Mesenchymal stem cell (in vitro differentiated cells and primary cell): ENCODE results near the gene MBTPS1.

Experiments
- DNase-seq: peaks from one replicate; pipeline ENCODE4 v3.0.0-alpha.2; 2013
- H2AFZ ChIP-seq: one replicate; pipeline ENCODE4 v1.6.1; 2013; ENCODE audit warnings: low read depth, mild to moderate bottlenecking, control low read depth, inconsistent platforms, low read length, moderate library complexity
- H2AK5ac ChIP-seq: 2 replicates; pipeline ENCODE4 v1.6.1; 2013; ENCODE audit warnings: low read length, moderate library complexity, mild to moderate bottlenecking, inconsistent platforms; ENCODE audit not compliant: severe bottlenecking
- H2BK120ac ChIP-seq: one replicate; pipeline ENCODE4 v1.6.1; 2013; ENCODE audit warnings: low read depth, mild to moderate bottlenecking, inconsistent platforms, low read length, moderate library complexity
- H2BK12ac ChIP-seq, 2 experiments: one replicate each; pipeline ENCODE4 v1.6.1; 2013; ENCODE audit warnings: inconsistent platforms in 2 of 2, low read length in 2 of 2, mild to moderate bottlenecking in 2 of 2, moderate library complexity in 2 of 2, control low read depth in 1 of 2
- H2BK15ac ChIP-seq: one replicate; pipeline ENCODE4 v1.6.1; 2013; ENCODE audit warnings: mild to moderate bottlenecking, low read depth, inconsistent platforms; ENCODE audit not compliant: poor library complexity, severe bottlenecking
- H2BK5ac ChIP-seq: 2 replicates; pipeline ENCODE4 v1.6.1; 2013; ENCODE audit warnings: low read depth, mild to moderate bottlenecking, low read length, control low read depth, inconsistent platforms; ENCODE audit not compliant: poor library complexity, severe bottlenecking
- H3K14ac ChIP-seq, 2 experiments: one replicate each; pipeline ENCODE4 v1.6.1; 2013; ENCODE audit warnings: inconsistent platforms in 2 of 2, low read length in 2 of 2, control low read depth in 1 of 2, mild to moderate bottlenecking in 1 of 2, moderate library complexity in 1 of 2
- H3K18ac ChIP-seq, 2 experiments: one replicate each; pipeline ENCODE4 v1.6.1; 2013; ENCODE audit warnings: inconsistent platforms in 2 of 2, low read length in 2 of 2, control low read depth in 1 of 2, low read depth in 1 of 2, mild to moderate bottlenecking in 1 of 2
- H3K23ac ChIP-seq, 2 experiments: one replicate each; pipeline ENCODE4 v1.6.1; 2013; ENCODE audit warnings: inconsistent platforms in 2 of 2, low read length in 2 of 2, mild to moderate bottlenecking in 2 of 2, moderate library complexity in 2 of 2, control low read depth in 1 of 2
- H3K27ac ChIP-seq: 2 replicates; pipeline ENCODE4 v1.5.1; 2013; ENCODE audit warnings: mild to moderate bottlenecking, moderate library complexity, low read length, control low read depth, inconsistent platforms; ENCODE audit not compliant: poor library complexity, severe bottlenecking
- H3K27me3 ChIP-seq, 2 experiments: 2 replicates each; pipeline versions ENCODE4 v1.6.1 to v1.7.0; 2013; ENCODE audit warnings: low read length in 2 of 2, mild to moderate bottlenecking in 2 of 2, moderate library complexity in 2 of 2, control low read depth in 1 of 2, inconsistent platforms in 1 of 2; ENCODE audit not compliant: control insufficient read depth in 1 of 2, insufficient read depth in 1 of 2
- H3K36me3 ChIP-seq, 2 experiments: 2 replicates each; pipeline versions ENCODE4 v1.6.1 to v1.7.0; 2013; ENCODE audit warnings: low read length in 2 of 2, control low read depth in 1 of 2, inconsistent platforms in 1 of 2, low read depth in 1 of 2, mild to moderate bottlenecking in 1 of 2; ENCODE audit not compliant: insufficient read depth in 2 of 2, control insufficient read depth in 1 of 2
- H3K4ac ChIP-seq, 2 experiments: one replicate each; pipeline ENCODE4 v1.6.1; 2013; ENCODE audit warnings: inconsistent platforms in 2 of 2, low read length in 2 of 2, mild to moderate bottlenecking in 2 of 2, moderate library complexity in 2 of 2, control low read depth in 1 of 2, low read depth in 1 of 2
- H3K4me1 ChIP-seq: 2 replicates; pipeline ENCODE4 v1.6.1; 2013; ENCODE audit warnings: low read depth, low read length, control low read depth; ENCODE audit not compliant: control insufficient read depth, insufficient read depth
- H3K4me2 ChIP-seq: 2 replicates; pipeline ENCODE4 v1.6.1; 2013; ENCODE audit warnings: low read length, mild to moderate bottlenecking, inconsistent platforms; ENCODE audit not compliant: poor library complexity, severe bottlenecking
- H3K4me3 ChIP-seq, 2 experiments: 2 replicates each; pipeline versions ENCODE4 v1.5.1 to v1.7.0; 2013; ENCODE audit warnings: low read length in 2 of 2, mild to moderate bottlenecking in 2 of 2, control low read depth in 1 of 2, low read depth in 1 of 2; ENCODE audit not compliant: insufficient read depth in 1 of 2
- H3K79me1 ChIP-seq: replicated peaks from 2 replicates; pipeline ENCODE4 v1.6.1; 2013; ENCODE audit warnings: mild to moderate bottlenecking, control low read depth, low read length, inconsistent platforms; ENCODE audit not compliant: poor library complexity, severe bottlenecking
- H3K9ac ChIP-seq: 2 replicates; pipeline ENCODE4 v1.7.0; 2013; ENCODE audit warnings: mild to moderate bottlenecking, low read length, moderate library complexity
- H3K9me3 ChIP-seq: 2 replicates; pipeline ENCODE4 v1.7.0; 2013; ENCODE audit warnings: mild to moderate bottlenecking, low read length; ENCODE audit not compliant: control insufficient read depth
- H4K8ac ChIP-seq: one replicate; pipeline ENCODE4 v1.6.1; 2013; ENCODE audit warnings: inconsistent platforms, mild to moderate bottlenecking, low read length, moderate library complexity
- H4K91ac ChIP-seq: one replicate; pipeline ENCODE4 v1.6.1; 2013; ENCODE audit warnings: mild to moderate bottlenecking, low read length, inconsistent platforms
- WGBS: methylation state at CpG from one replicate; pipeline ENCODE4 v1.1.7; 2013; ENCODE audit warnings: mixed read lengths; 5-methylcytosine and 5-hydroxymethylcytosine counted together

The MBTPS1 gene

DNA sequence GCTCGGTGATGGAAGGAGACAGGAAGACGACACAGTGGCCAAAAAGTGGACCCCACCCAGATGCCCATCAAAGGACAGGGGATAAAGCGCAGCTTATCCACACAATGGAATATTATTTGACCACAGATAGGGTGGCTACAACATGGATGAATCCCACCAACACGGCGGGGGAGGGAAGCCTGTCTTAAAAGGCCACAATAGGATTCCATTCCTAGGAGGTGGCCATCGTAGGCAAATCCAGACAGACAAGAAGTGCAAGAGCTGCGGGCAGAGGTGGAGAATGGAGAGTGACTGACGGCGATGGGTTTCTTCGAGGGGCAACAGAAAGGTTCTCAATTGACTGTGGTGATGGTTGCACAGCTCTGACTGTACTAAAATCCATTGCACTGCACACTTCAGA lies 90.1 kb downstream of the MBTPS1 start:
- Histone ChIP-seq H3K36me3 (no peaks in the 10 kb centered on the region), H3K27me3 (peaks cover 20 to 21% of the 10 kb centered on the region in 2 experiments), H3K4me1 (no peaks in the 10 kb centered on the region), H2BK15ac (no peak overlapping the region), H2AFZ (no peak overlapping the region), H3K18ac (no peak overlapping the region), H3K23ac (no peak overlapping the region), H2BK5ac (no peak overlapping the region), H3K79me1 (no peaks in the 10 kb centered on the region), H3K9ac (no peak overlapping the region), H4K91ac (no peak overlapping the region), H2BK120ac (no peak overlapping the region), H3K14ac (no peak overlapping the region), H3K4me2 (no peak overlapping the region), H2AK5ac (no peak overlapping the region), H3K4ac (no peak overlapping the region), H3K27ac (no peak overlapping the region), H2BK12ac (no peak overlapping the region), H4K8ac (no peak overlapping the region), H3K9me3 (peaks cover 10% of the 10 kb centered on the region), H3K4me3 (no peak overlapping the region)
- no peak for DNase-seq
- 92% methylated on average over 10 of the region's 10 CpGs for WGBS

DNA sequence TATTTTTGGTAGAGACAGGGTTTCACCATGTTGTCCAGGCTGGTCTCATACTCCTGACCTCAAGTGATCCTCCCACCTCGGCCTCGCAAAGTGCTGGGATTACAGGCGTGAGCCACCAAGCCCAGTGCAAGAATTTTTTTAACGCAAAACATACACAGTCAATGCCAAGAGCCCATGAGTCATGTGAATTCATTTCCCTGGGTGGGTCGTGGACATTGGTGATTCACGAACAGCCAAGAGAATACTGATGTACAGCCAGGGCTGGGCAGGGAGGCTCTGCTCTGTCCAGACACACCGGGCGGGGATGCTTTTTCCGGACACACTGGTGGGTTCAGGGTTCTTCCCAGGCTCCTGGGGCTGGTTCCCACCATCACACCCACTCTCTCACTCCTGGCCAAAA lies 91.9 kb downstream of the MBTPS1 start:
- Histone ChIP-seq H3K4me3 (no peak overlapping the region), H3K9me3 (peaks cover 21% of the 10 kb centered on the region), H3K9ac (peak overlapping the region; percentile 81), H4K8ac (no peak overlapping the region), H3K4me1 (no peaks in the 10 kb centered on the region), H3K79me1 (no peaks in the 10 kb centered on the region), H2BK15ac (no peak overlapping the region), H2BK5ac (no peak overlapping the region), H3K4me2 (no peak overlapping the region), H3K27ac (no peak overlapping the region), H3K4ac (no peak overlapping the region), H4K91ac (no peak overlapping the region), H3K23ac (no peak overlapping the region), H2AFZ (no peak overlapping the region), H3K27me3 (peaks cover 8 to 13% of the 10 kb centered on the region in 2 experiments), H2BK12ac (no peak overlapping the region), H3K18ac (no peak overlapping the region), H2AK5ac (no peak overlapping the region), H3K36me3 (no peaks in the 10 kb centered on the region), H3K14ac (peak overlapping the region in 1 of 2 experiments; percentile 72), H2BK120ac (no peak overlapping the region)
- peak; percentile 33 for DNase-seq
- 69% methylated on average over 9 of the region's 9 CpGs for WGBS

DNA sequence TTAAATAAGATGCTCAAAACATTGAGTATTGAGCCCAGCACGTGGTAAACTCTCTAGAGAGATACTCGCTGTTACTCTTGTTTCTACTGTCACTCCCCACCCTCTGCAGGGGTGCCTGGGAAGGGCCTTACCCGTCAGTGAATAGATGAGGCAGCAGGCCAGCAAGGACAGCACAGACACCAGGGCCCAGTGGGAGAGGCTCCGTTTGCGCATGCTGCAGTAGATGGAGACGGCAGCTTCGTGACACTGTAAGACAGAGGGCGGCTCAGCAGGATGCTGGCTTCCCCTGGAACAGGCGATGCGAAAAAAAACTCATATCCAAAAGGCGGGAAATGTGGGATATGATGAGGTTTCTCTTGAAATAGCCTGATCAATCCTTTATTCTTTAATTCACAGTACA lies 94.1 kb downstream of the MBTPS1 start:
- Histone ChIP-seq H3K14ac (no peak overlapping the region), H3K18ac (no peak overlapping the region), H4K8ac (no peak overlapping the region), H3K4ac (no peak overlapping the region), H2AFZ (no peak overlapping the region), H3K4me3 (no peak overlapping the region), H3K4me1 (no peaks in the 10 kb centered on the region), H3K27ac (no peak overlapping the region), H2BK15ac (no peak overlapping the region), H3K9ac (no peak overlapping the region), H2AK5ac (no peak overlapping the region), H2BK120ac (no peak overlapping the region), H3K27me3 (peaks cover 0 to 2% of the 10 kb centered on the region in 2 experiments), H2BK5ac (no peak overlapping the region), H3K23ac (no peak overlapping the region), H2BK12ac (no peak overlapping the region), H4K91ac (no peak overlapping the region), H3K4me2 (no peak overlapping the region), H3K79me1 (no peaks in the 10 kb centered on the region), H3K36me3 (no peaks in the 10 kb centered on the region), H3K9me3 (peaks cover 25% of the 10 kb centered on the region)
- DNase-seq = no peak
- WGBS = 88% methylated on average over 10 of the region's 11 CpGs

GRCh38 chr16:84021488-84021887 lies 95.3 kb downstream of the MBTPS1 start:
- H3K18ac ChIP-seq = no peak overlapping the region
- no peak overlapping the region for H3K4ac ChIP-seq
- H3K23ac ChIP-seq = no peak overlapping the region
- no peaks in the 10 kb centered on the region for H3K4me1 ChIP-seq
- no peak overlapping the region for H2BK12ac ChIP-seq
- WGBS = 67% methylated on average over 3 of the region's 5 CpGs
- no peak overlapping the region for H2BK15ac ChIP-seq
- no peak overlapping the region for H2BK5ac ChIP-seq
- H3K27ac ChIP-seq = no peak overlapping the region
- H4K8ac ChIP-seq = no peak overlapping the region
- H3K79me1 ChIP-seq = no peaks in the 10 kb centered on the region
- no peak overlapping the region for H2AFZ ChIP-seq
- no peak overlapping the region for H3K9ac ChIP-seq
- H3K4me3 ChIP-seq = no peak overlapping the region
- no peak overlapping the region for H2BK120ac ChIP-seq
- H3K9me3 ChIP-seq = peaks cover 25% of the 10 kb centered on the region
- H3K27me3 ChIP-seq = peaks cover 0 to 12% of the 10 kb centered on the region in 2 experiments
- H3K4me2 ChIP-seq = no peak overlapping the region
- no peak overlapping the region for H4K91ac ChIP-seq
- DNase-seq = no peak
- no peak overlapping the region for H3K14ac ChIP-seq
- H3K36me3 ChIP-seq = no peaks in the 10 kb centered on the region
- no peak overlapping the region for H2AK5ac ChIP-seq
